MM.1S (cell line): ENCODE results near the gene ADAMTS1.

Source experiments
- EZH2 ChIP-seq: fragments of 300-600 bp; sonication (generic); optimal IDR thresholded peaks from 2 replicates; pipeline ENCODE3; 2017; ENCODE audit warnings: low read depth, mild to moderate bottlenecking, antibody characterized with exemption, low read length, mixed read lengths
- EZH2phosphoT487 ChIP-seq: fragments of 300-600 bp; sonication (generic); IDR thresholded peaks from 2 replicates; pipeline ENCODE4 v1.6.1; 2018; ENCODE audit warnings: antibody characterized with exemption, low read length
- TF ChIP-seq, protein P1 (sequence below): fragments of 300-600 bp; sonication (generic); IDR thresholded peaks from 2 replicates; pipeline ENCODE4 v1.5.1; 2016; ENCODE audit warnings: antibody characterized with exemption, low read length, mixed read lengths

- TF ChIP-seq, protein P1, sequence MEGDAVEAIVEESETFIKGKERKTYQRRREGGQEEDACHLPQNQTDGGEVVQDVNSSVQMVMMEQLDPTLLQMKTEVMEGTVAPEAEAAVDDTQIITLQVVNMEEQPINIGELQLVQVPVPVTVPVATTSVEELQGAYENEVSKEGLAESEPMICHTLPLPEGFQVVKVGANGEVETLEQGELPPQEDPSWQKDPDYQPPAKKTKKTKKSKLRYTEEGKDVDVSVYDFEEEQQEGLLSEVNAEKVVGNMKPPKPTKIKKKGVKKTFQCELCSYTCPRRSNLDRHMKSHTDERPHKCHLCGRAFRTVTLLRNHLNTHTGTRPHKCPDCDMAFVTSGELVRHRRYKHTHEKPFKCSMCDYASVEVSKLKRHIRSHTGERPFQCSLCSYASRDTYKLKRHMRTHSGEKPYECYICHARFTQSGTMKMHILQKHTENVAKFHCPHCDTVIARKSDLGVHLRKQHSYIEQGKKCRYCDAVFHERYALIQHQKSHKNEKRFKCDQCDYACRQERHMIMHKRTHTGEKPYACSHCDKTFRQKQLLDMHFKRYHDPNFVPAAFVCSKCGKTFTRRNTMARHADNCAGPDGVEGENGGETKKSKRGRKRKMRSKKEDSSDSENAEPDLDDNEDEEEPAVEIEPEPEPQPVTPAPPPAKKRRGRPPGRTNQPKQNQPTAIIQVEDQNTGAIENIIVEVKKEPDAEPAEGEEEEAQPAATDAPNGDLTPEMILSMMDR: no peak
- TF ChIP-seq EZH2phosphoT487: no peak
- no peak for TF ChIP-seq EZH2
Observed at GRCh38 chr21:26834181-26834905, 10.9 kb downstream of the ADAMTS1 start.
